Activated CD4-positive, alpha-beta T cell treated with anti-CD3 and anti-CD28 coated beads for 4 hours (primary cell): ENCODE measurements around the gene RFX3.
A peak's percentile ranks its signal among the peaks of the same experiment; 100 is the strongest.

ENCODE experiments used
- DNase-seq, 2 donors: peaks; one replicate each; pipeline ENCODE4 v3.0.0-alpha.2; 2020

RFX3 gene

DNA sequence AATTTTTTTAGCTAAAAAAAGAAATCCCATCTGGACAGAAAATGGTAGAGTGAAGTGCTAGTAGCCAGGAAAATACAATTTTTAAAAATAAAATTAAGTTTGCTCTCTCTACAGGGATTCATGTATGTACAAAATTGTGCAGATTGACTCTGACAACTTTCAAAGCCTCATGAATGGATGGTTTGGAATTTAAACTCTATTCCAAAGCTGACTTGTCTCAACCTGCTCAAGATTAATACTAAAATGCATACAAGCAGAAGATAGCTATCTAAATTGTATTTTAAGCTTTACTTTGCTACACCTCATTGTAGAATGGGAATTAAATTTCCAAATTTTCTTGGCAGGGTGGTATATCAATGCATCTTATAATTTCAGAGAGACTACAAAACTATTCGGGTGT, 257.6 kb downstream of the RFX3 start:
- DNase-seq: no peak

DNA sequence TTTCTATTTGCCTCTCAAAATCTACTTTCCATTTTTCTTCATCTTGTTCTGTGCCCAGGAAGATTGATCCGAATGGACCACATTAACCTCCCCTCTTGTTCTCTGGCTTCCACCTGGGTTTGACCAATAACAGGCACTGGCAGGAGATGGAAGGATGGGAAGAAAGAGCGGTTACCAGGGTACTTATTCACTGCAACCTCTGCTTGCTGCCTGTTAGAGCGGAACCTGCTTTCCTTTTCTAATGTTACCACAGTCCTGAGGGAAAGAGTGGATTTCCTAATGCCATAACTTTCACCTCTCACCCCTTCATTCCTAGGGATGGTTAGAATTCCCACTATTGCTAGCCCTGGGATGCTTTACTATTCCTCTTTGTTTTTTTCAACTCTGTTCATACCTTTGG, 262.1 kb downstream of the RFX3 start:
- DNase-seq: no peak

DNA sequence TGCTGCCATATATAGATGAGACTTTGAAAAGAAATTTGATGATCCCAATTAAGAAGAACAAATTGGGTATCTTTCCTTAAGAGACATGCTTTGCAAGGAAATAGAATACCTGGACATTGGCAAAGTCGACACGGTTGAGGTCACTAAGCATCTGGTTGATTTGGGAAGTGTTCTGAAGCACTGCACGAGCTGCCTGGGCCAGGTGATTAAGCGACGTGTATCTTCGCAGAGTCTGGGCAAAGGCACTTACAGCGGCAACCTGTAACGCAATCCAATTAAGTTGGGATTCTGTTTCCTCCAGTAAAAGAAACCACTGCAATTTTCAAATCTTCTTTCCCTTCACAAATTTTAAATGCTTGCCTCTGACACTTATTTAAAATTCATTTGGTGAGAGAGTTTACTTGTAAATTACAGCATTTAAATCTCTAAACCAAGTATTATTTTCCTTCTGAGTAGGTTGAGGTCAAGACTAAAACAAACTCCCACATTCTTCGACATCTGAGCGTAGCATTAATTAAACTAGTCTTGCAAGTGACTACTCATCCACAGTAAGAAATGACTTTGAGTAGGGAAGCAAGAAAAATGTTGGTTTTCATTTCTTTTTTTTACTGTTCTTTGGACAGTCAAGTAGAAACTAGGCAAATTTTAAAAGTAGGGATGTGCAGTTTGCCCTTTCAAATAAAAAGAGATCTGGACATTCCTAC, 262.8 kb downstream of the RFX3 start:
- no peak for DNase-seq

DNA sequence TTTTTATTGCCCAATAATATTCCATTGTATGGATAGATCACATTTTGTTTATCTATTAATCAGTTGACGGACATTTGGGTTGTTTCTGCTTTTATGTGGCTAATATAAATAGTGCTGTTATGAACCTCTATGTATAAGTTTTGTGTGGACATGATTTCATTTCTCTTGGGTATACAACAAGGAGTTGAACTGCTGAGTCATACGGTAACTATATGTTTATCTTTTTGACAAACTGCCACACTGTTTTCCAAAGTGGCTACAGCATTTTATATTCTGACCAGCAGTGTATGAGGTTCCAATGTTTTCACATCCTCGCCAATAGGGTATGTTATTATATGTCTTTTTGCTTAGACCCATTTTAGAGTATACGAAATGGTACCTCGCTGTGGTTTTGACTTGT, 264.3 kb downstream of the RFX3 start:
- DNase-seq: no peak

DNA sequence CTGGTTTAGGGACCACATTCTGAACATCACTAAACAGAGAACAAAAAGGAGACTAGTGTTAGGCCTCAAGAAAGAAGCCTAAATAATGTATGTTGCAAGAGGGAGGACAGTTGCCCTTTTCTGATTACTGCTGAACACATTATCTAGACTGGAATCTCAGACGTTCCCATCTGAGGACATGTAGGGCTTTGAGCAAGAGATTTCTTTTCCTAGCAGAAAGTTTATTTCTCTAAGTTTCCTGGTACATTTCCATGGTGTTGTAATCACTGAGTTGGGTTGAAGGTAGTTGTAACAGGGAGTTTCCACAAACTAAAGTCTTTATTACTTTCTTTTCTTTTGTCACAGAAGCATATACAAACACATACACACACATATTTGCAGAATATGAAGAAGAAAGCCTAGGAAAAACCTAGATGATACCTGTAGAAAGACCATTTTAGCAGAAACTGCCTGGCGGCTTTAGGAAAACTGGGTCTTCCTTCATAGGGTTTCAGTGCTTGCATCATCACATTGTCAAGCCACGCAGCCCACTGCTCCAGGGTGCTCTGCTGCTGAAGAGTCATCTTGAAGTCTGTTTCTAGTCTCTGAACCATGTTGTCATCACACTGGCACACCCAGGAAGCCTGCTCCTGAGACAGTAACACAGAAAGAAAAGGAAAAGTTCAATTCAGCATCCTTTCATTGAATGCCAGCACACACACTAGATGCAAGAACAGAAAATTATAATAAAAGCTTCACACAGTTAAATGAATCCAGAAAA, 269.1 kb downstream of the RFX3 start:
- no peak for DNase-seq

DNA sequence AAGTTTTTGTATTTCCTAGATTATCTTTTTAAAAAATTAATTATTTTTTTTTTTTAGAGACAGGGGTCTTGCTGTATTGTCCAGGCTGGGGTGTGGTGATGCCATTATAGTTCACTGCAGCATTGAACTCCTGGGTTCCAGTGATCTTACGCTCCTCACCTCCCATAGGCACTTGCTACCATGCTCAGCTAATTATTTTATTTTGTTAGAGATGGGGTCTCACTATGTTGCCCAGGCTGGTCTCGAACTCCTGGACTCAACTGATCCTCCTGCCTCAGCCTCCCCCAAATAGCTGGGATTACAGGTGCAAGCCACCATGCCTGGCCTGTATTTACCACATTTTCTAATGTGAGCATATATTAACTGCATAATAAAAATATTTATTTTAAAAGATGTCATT, 274.5 kb downstream of the RFX3 start:
- no peak for DNase-seq

DNA sequence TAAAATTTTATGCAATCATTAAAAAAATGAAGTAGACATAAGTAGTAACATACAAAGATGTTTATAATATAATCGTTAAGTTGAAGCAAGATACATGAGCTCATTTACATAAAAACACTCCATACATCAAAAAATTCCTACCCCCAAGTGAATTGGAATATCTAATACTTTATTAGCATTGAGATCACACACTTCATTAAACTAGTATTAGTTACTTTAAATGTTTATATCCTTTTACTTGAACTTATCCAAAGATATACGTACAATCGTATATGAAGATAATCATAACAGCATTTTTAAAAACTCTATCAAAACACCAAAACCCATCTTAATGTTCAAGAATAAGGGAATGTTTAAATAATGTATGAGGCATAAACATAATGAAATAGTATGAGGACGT, 275.1 kb downstream of the RFX3 start:
- DNase-seq: no peak

DNA sequence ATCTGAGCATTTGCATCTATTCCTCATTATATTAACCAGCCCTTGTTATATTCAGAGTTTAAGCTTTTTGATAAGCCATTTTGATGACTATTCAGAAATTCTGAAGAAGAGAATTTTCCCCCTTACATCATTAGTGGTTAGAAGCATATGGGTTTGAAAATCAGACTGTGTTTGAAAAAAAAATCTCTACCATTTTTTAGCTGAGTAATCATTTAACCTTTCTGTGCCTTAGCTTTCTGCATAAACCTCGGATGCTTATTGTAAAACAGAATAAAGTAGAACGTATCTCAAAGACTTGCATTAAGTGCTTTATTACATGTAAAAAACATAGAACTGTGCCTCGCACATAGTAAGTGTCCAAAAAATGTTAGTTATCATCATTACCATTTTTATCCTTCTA, 278.6 kb downstream of the RFX3 start:
- no peak for DNase-seq

DNA sequence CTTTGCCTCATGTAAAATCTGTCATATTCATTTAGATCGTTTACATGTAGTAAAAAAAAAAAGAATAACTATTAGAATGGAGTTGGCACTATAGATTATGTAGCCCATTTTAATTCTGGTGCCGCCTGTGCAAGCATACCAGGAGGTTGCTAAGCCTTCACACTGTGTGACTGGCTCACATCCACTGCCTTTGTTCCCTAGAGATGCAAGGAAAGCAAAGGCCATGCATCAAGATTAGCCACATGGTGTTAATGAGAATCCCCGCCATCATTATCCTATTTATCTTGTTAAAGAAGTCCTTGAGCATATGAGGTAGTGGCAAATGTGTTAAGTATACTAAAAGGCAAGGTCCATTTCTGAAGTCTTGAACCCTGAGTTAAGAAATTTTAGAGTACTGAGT, 279.6 kb downstream of the RFX3 start:
- DNase-seq: no peak

DNA sequence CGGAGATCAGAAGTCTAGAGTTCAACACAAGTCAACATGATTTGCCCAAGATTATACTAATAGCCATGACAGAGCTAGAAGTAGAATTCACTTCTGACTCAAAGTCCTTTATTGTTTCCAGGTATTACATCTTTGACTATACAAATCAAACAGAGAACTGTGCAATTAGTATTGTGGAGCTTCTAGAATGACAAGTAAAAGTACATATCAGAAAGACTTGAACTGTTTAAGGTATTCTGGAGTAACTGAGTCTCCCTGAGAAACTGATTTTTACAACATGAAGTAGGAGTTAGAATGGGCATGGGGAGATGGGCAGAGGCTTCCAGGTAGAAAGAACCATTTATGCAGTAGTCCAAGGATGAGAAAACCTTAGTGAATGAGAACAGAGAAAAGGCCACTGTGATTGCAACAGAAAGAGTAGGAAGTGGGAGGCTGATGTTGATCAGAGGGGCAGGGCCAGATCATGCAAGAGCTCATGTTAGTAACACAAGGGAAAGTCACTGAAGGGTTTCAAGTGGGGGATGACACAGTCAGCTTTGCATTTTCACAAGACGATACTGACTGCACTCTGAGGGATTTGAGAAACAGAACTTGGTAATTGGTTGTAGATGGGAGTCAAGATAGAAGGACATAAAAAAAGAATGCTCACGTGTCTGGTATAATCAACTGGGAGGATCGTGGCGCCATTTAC, 280.7 kb downstream of the RFX3 start:
- DNase-seq: no peak

DNA sequence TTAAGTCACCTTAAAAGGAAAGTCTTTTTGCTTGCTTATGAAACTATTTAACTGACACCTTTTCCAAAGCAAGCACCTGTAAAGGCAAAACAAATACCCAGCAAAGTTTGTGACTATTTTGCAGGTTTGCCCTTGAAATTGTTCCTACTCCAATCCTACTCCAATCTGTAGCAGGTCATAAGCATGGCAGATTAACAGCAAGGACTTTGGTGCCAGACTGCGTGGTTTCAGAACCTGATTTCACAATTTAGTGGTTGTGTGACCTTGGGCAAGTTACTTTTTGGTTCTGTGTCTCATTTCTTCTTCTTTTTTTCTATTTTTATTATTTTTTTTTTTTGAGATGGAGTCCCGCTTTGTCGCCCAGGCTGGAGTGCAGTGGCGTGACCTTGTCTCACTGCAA, 282.1 kb downstream of the RFX3 start:
- DNase-seq: no peak

DNA sequence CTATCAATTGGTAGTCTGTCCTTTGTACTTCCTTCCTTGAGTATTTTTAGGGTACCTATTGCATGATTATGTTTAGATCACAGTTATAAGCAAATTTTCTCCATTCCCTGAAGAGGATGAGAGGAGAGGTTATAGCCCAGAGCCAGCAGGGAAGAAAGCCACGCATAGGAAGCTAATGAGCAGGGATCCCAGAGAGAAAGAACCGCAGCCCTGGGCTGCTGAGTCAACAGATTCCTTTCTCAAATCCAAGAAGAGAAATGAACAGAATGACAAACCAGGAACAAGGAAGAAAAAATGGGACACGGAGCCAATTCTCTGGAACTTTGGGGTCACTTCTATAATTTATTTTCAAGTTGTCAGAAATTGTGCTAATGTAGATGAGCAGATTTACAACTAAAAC, 284.5 kb downstream of the RFX3 start:
- DNase-seq: no peak

DNA sequence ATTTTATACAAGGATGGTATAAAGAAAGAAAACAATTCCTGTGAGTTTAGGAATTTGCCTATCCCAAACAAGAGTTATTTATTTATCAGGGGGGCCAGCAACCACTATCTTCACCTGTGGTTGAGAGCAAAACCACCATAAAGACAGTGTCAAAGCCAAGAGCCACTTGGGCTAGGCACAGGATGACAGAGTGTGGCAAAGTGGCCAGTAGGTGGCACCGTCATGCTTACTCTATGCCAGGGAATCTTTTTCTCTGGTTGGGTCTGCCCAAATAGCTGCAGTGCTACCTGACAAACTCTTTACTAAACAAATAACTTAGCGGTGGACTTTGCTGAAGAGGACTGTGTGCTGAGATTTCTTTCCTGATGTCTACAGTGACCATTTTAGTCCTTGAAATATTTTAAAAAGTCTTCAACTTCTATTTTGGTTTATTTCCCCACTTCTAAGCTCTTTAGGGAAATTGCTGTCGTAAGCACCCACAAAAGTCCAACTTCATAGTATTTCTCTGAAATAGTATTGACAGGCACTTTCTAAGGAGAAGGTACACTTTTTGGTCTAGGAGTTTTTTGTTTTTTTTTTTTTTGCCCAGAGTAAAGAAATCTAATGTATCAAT, 285.0 kb downstream of the RFX3 start:
- DNase-seq: peak; percentile 48 to 53

DNA sequence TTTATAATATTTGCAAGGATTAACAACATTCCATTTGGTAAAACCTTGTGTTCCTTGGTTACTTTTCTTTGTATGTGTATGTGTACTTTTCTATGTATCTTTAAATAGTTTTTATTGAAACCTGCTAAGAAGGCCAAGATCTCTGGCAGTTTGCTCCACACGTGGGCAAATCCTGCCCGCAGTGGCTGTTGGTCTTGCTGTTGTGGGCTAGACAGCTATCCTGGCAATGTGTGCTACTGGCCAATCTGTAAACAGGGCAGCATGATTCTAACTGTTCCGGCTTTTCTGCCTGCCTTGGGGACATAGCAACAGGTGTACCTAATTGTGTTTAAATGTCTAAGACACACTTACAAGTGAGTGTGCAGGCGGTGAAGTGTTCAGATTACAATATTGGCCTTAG, 286.6 kb downstream of the RFX3 start:
- DNase-seq: no peak

DNA sequence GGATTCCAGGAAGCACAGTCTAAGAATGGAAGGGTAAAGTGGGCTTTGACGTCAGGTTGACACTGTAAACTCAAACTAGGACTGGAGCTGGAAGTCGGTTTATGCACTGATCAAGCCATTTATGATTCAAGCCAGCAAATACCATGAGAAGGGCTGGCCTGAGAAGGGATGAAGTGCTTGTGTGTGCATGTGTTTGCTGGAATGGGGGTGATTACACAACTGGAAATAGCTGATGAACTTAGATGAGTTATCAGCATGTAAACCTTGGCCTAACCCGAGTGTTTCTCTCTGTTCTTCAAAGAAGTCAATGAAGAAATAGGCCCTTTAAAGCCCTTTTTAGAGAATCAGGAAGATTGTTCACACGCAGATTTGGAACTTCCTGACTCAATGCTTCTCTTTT, 287.6 kb downstream of the RFX3 start:
- DNase-seq: no peak

DNA sequence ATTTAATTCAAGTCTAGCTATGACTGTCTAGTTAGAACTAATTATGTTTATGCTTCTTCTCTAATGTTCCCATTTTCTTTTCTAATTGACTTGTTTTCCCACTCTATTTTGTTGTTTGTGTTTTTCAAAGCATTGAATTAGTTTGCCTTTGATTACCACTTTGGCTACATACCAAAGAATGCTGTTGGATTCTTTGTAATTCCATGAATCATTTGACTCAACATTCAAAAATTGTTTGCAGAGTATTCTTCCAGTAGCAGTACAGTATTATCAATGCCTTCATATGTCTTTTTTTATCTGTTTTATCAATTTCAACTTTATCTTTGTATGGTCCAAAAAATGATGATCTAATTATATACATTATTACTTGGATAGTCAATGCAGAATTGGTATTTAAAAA, 288.7 kb downstream of the RFX3 start:
- no peak for DNase-seq

DNA sequence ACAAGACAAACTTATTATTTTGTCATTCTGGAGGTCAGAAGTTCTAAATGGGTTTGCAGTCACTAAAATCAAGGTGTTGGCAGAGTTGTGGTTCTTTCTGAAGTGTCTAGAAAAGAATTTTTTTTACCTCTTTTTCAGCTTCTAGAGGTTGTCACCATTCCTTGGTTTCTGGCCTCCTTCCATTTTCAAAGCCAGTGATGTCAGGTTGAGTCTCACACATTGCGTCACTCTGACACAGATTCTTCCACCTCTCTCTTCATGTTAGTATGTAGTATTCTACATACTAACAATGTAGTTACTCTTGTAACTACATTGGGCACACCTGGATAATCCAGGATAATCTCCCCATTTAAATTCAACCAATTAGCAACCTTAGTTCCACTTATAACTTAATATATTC, 290.3 kb downstream of the RFX3 start:
- no peak for DNase-seq

DNA sequence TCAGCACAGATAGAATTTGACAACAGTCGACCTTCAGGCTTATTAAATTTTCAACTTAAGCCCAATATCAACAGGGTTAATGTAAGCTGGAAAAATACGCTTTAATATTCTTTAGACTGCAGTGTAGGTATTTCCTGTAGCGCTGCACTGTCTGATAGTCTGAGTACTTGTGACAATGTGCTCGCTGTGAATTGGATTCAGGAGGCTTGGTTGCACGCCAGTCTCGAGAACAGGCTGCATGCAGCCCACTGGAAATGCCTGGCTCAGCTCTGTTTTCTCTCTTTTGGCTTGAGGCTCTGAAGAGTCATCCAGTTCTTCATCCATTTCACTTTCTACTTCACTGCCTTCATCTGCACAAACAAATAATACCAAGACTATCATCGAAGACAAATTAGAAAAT, 300.9 kb downstream of the RFX3 start:
- DNase-seq: no peak

DNA sequence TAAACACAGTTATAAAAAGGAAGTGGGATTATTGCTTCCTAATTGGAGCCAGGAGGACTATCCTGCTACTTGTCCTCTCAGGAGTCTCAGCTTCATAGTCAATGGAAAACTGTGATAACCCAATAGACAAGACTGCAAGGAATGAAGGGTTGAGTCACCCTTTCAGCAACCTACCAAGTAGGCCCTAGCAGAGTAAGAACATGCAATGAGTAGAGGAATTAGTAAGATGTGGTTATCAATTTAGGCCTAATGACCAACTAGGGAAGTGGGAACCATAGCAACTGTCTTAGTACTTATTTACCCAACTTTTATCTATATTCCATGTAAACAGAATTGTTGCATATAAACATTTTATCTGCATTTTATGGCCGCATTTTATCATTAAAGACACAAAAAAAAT, 310.1 kb downstream of the RFX3 start:
- DNase-seq: no peak

DNA sequence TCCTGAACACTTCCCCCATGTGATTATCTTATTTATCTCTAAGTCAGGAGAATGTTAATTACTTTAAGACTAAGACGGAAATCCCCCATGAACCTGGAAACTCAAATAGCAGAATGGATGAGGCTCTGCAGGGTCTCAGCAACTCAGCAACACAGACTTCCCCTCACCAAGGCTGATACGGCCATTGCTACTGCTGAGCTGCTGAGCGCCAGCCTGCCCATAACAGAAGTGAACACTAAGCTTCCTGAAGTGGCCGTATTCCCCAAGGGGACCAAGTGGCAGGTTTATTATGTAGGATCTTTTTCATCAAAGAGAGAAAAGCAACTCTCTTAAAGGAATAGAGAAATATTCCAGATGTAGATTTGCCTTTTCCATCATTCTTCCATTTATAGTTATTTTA, 311.1 kb downstream of the RFX3 start:
- DNase-seq: no peak

DNA sequence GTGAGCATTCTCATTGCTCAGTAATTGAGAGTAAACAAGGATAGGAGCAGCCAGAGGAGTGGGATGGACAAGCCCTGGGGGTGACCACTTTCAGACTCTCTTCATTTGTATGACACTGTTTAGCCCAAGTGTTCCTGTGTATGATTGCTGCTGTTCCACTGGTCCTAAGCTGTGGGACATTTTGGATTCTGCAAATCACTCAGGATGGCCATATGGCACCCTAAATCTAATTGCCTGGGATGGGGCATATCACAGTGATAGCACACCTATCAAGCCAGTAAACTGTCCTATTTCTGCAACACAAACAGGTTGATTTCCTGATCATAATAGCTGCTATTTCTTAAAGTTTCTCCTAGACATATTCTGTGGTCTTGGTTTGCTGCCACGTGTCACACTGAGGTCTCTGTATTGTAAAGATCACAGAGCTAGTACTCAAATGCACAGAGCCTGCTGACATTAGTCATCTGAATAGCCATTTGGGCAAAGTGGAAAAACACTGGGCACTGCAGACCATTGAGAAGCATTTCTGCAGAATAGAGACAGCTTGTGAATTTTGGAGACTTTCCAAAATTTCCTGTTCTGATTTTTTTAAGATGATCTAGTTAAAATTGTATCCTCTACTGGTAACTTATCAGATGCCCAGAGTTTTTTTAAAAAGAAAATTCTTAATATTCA, 320.2 kb downstream of the RFX3 start:
- DNase-seq: no peak

DNA sequence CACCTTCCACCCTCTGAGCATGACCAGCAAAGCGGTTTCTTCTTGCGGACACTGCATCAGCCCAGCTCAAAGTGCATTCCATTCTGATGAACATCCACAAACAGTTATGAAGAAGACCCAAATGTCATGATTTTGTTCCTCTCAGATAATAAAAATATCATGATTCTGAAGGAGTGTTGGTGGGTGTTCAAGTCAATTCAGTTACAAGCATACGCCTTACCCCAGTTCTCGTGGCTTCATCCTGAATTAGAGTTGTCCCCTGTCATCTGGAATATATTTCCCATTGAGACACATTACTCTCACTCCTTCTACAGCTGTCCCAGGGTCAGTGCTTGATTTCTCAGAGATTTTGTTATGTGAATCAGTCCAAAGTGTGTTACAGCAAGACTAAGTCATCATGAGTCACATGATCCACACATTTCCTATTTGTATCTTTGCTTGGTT, 325.4 kb downstream of the RFX3 start:
- no peak for DNase-seq

DNA sequence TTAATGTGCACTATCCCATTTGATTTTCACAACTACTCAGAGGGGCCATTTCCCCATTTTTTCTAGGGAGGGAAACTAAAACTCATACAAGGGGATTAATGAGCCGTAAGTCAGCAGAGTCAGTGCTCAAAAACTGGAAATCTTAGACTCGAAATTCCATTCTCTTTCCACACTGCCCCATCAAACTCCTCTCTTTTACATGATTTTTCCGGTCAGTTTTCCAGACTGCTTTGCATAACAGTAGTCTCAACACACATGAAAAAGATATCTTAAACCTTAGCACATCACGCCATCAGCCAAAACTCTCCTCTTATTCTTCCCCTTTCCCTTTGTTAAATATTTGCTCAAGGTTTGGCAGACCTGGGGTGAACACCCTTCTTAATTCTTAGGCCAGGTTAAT, 332.0 kb downstream of the RFX3 start:
- DNase-seq: no peak
